K562 (cell line): ENCODE data around the gene IGFBPL1.

Experiments used
- CBX5 ChIP-seq: IDR thresholded peaks from 2 replicates; pipeline ENCODE4 v1.6.1; 2014; ENCODE audit warnings: low read depth, borderline replicate concordance
- CTCF ChIP-seq, 3 experiments: IDR thresholded peaks in 2 of 3; conservative IDR thresholded peaks in 1 of 3; 2 replicates each; pipeline ENCODE4 v1.5.1; 2011 to 2012; ENCODE audit warnings: low read length in 3 of 3, mild to moderate bottlenecking in 3 of 3, control low read depth in 2 of 3, improper control_type of control experiment in 1 of 3, inconsistent platforms in 1 of 3, low read depth in 1 of 3, mixed read lengths in 1 of 3, moderate library complexity in 1 of 3; ENCODE audit not compliant: insufficient read depth in 2 of 3
- ELK1 ChIP-seq: sonication (generic); formaldehyde crosslinking; IDR thresholded peaks from 2 replicates; pipeline ENCODE4 v1.8.1; 2022; ENCODE audit warnings: missing genetic modification reagents
- ERF ChIP-seq: fragments of 450-650 bp; formaldehyde crosslinking; IDR thresholded peaks from 2 replicates; pipeline ENCODE4 v1.4.0; 2020; ENCODE audit warnings: mild to moderate bottlenecking, mixed read lengths
- FOXP4 ChIP-seq: sonication (generic); formaldehyde crosslinking; IDR thresholded peaks from 2 replicates; pipeline ENCODE4 v1.8.0; 2022; ENCODE audit warnings: mild to moderate bottlenecking, missing genetic modification reagents, borderline replicate concordance
- GATAD2B ChIP-seq: fragments of 450-650 bp; IDR thresholded peaks from 2 replicates; pipeline ENCODE4 v1.6.1; 2017; ENCODE audit warnings: mild to moderate bottlenecking, borderline replicate concordance
- KDM5B ChIP-seq: fragments of 200-600 bp; sonication (generic); IDR thresholded peaks from 2 replicates; pipeline ENCODE4 v1.6.1; 2012; ENCODE audit warnings: low read depth, mild to moderate bottlenecking, moderate library complexity, low read length, control low read depth, inconsistent platforms; ENCODE audit not compliant: insufficient replicate concordance
- PHTF2 ChIP-seq: fragments of 250-450 bp; sonication (Bioruptor Pico); IDR thresholded peaks from 2 replicates; pipeline ENCODE4 v1.5.0; 2021; ENCODE audit warnings: mild to moderate bottlenecking
- POLR2A ChIP-seq: fragments of 450-650 bp; conservative IDR thresholded peaks from 2 replicates; pipeline ENCODE4 v1.6.1; 2016
- SRSF3 ChIP-seq: fragments of 200-400 bp; formaldehyde crosslinking; IDR thresholded peaks from 2 replicates; pipeline ENCODE4 v1.6.1; 2016; ENCODE audit warnings: mild to moderate bottlenecking, low read length, moderate library complexity; ENCODE audit not compliant: insufficient read depth
- TCF7L2 ChIP-seq: fragments of 150-350 bp; IDR thresholded peaks from 2 replicates; pipeline ENCODE4 v1.6.1; 2016; ENCODE audit warnings: low read depth, mild to moderate bottlenecking, low read length, moderate library complexity
- ZBED1 ChIP-seq: IDR thresholded peaks from 2 replicates; pipeline ENCODE4 v1.6.1; 2014

- TF ChIP-seq FOXP4 (CRISPR knock-in tag): no peak
- no peak for TF ChIP-seq POLR2A
- no peak for TF ChIP-seq ZBED1
- no peak for TF ChIP-seq ERF (CRISPR knock-in tag)
- no peak for TF ChIP-seq CBX5
- no peak for TF ChIP-seq KDM5B
- no peak for TF ChIP-seq TCF7L2
- TF ChIP-seq PHTF2 (CRISPR knock-in tag): no peak
- no peak for TF ChIP-seq CTCF (IDR thresholded peaks at IDR 0.05 in 2 of 3, conservative IDR thresholded peaks at IDR 0.05 in 1 of 3; ENCODE audit: insufficient read depth in 2 of 3, low read depth in 1 of 3, low read length in 3 of 3)
- TF ChIP-seq ELK1 (CRISPR knock-in tag): no peak
- TF ChIP-seq GATAD2B: no peak
- no peak for TF ChIP-seq SRSF3
Observed at GRCh38 chr9:38439916-38440301, 15.7 kb upstream of the IGFBPL1 start.
